Liver (tissue), 9 donors: ENCODE results near the gene MYH7B. TPM values are rescaled to one million over a fixed set of nuclear protein-coding genes. Genes with fewer than 3 reads are reported as not detected.

ENCODE experiments used
- DNase-seq: peaks from one replicate; pipeline ENCODE4 v3.0.0-alpha.2; 2017; ENCODE audit warnings: low spot score
- H3K27ac ChIP-seq, 2 donors: one replicate each; pipeline ENCODE4 v1.7.0; 2013; ENCODE audit warnings: inconsistent platforms in 2 of 2, low read length in 2 of 2, control low read depth in 1 of 2, low read depth in 1 of 2, mild to moderate bottlenecking in 1 of 2
- H3K27me3 ChIP-seq, 4 donors: one replicate each; pipeline versions ENCODE4 v1.6.1 to v1.7.0; 2013; ENCODE audit warnings: low read length in 3 of 4, inconsistent platforms in 1 of 4, mild to moderate bottlenecking in 1 of 4, moderate library complexity in 1 of 4; ENCODE audit not compliant: control insufficient read depth in 4 of 4, insufficient read depth in 4 of 4
- H3K36me3 ChIP-seq, 4 donors: one replicate each; pipeline versions ENCODE4 v1.6.1 to v1.7.0; 2013; ENCODE audit warnings: low read length in 3 of 4, mild to moderate bottlenecking in 3 of 4, low read depth in 1 of 4, moderate library complexity in 1 of 4; ENCODE audit not compliant: control insufficient read depth in 4 of 4, insufficient read depth in 3 of 4
- H3K4me1 ChIP-seq, 4 donors: one replicate each; pipeline versions ENCODE4 v1.6.1 to v1.7.0; 2013; ENCODE audit warnings: low read length in 3 of 4, mild to moderate bottlenecking in 3 of 4, moderate library complexity in 1 of 4; ENCODE audit not compliant: control insufficient read depth in 4 of 4, insufficient read depth in 4 of 4
- H3K4me3 ChIP-seq, 3 donors: one replicate each; pipeline versions ENCODE4 v1.6.1 to v1.7.0; 2013; ENCODE audit warnings: low read length in 3 of 3, control low read depth in 1 of 3, low read depth in 1 of 3, mild to moderate bottlenecking in 1 of 3
- H3K9ac ChIP-seq, 2 donors: one replicate each; pipeline ENCODE4 v1.7.0; 2013; ENCODE audit warnings: low read length in 2 of 2, mild to moderate bottlenecking in 2 of 2, moderate library complexity in 2 of 2, control low read depth in 1 of 2, low read depth in 1 of 2
- H3K9me3 ChIP-seq, 4 donors: one replicate each; pipeline versions ENCODE4 v1.6.1 to v1.7.0; 2013; ENCODE audit warnings: low read length in 3 of 4; ENCODE audit not compliant: control insufficient read depth in 4 of 4
- ATF3 ChIP-seq: IDR thresholded peaks from 2 replicates; pipeline ENCODE4 v1.6.1; 2016; ENCODE audit warnings: antibody characterized with exemption
- EGR1 ChIP-seq, 2 donors: IDR thresholded peaks; 2 replicates each; pipeline ENCODE4 v1.6.1; 2016 to 2018; ENCODE audit warnings: antibody characterized with exemption in 2 of 2, low read depth in 2 of 2
- FOXA1 ChIP-seq: IDR thresholded peaks from 2 replicates; pipeline ENCODE4 v1.6.1; 2016; ENCODE audit warnings: antibody characterized with exemption
- FOXA2 ChIP-seq: IDR thresholded peaks from 2 replicates; pipeline ENCODE4 v1.6.1; 2016; ENCODE audit warnings: antibody characterized with exemption
- GABPA ChIP-seq, 2 donors: IDR thresholded peaks in 1 of 2; conservative IDR thresholded peaks in 1 of 2; 2 replicates each; pipeline ENCODE4 v1.6.1; 2016; ENCODE audit warnings: antibody characterized with exemption in 2 of 2, mild to moderate bottlenecking in 1 of 2, moderate library complexity in 1 of 2
- HNF4A ChIP-seq, 2 donors: conservative IDR thresholded peaks; 2 replicates each; pipeline ENCODE4 v1.6.1; 2016; ENCODE audit warnings: antibody characterized with exemption in 2 of 2, mild to moderate bottlenecking in 2 of 2
- HNF4G ChIP-seq: IDR thresholded peaks from 2 replicates; pipeline ENCODE4 v1.6.1; 2016; ENCODE audit warnings: antibody characterized with exemption
- JUND ChIP-seq, 2 donors: IDR thresholded peaks; 2 replicates each; pipeline ENCODE4 v1.6.1; 2016; ENCODE audit warnings: antibody characterized with exemption in 2 of 2
- NR2F2 ChIP-seq: IDR thresholded peaks from 2 replicates; pipeline ENCODE4 v1.6.1; 2016; ENCODE audit warnings: antibody characterized with exemption
- RAD21 ChIP-seq, 2 donors: IDR thresholded peaks; 2 replicates each; pipeline ENCODE4 v1.6.1; 2016; ENCODE audit warnings: antibody characterized with exemption in 2 of 2, mild to moderate bottlenecking in 2 of 2
- REST ChIP-seq: IDR thresholded peaks from 2 replicates; pipeline ENCODE4 v1.6.1; 2016; ENCODE audit warnings: antibody characterized with exemption, mild to moderate bottlenecking
- RXRA ChIP-seq, 2 donors: IDR thresholded peaks; 2 replicates each; pipeline ENCODE4 v1.6.1; 2017 to 2018; ENCODE audit warnings: antibody characterized with exemption in 2 of 2, mild to moderate bottlenecking in 1 of 2
- SP1 ChIP-seq: IDR thresholded peaks from 2 replicates; pipeline ENCODE4 v1.6.1; 2018; ENCODE audit warnings: antibody characterized with exemption, mild to moderate bottlenecking
- TAF1 ChIP-seq: conservative IDR thresholded peaks from 2 replicates; pipeline ENCODE4 v1.6.1; 2016; ENCODE audit warnings: antibody characterized with exemption, mild to moderate bottlenecking
- YY1 ChIP-seq: IDR thresholded peaks from 2 replicates; pipeline ENCODE4 v1.6.1; 2016; ENCODE audit warnings: antibody characterized with exemption, mild to moderate bottlenecking
- ZBTB33 ChIP-seq: IDR thresholded peaks from 2 replicates; pipeline ENCODE4 v1.6.1; 2016; ENCODE audit warnings: antibody characterized with exemption
- WGBS: extraction: QIAGEN DNeasy Blood & Tissue Kit; methylation state at CpG from one replicate; pipeline ENCODE4 v1.1.7; 2013; 5-methylcytosine and 5-hydroxymethylcytosine counted together
- polyA plus RNA-seq, 2 donors: library from polyadenylated mRNA; stranded (reverse) in 1 of 2; unstranded in 1 of 2; fragments of 200-250 nt in 1 of 2; fragments of >200 nt in 1 of 2; fragmentation: Nextera tagmentation in 1 of 2; extraction: Ambion mirVana in 1 of 2; gene quantifications; one replicate each; pipeline versions ENCODE4 v1.2.1 to v1.2.3, GENCODE V29; 2013 to 2015
- total RNA-seq, 2 donors: library from RNA; depleted of rRNA; stranded (reverse); fragments of >200 nt; gene quantifications; one replicate each; pipeline ENCODE4 v1.2.3, GENCODE V29; 2014
- TF ChIP-seq, protein P1 (sequence below): IDR thresholded peaks from 2 replicates; pipeline ENCODE4 v1.6.1; 2016; ENCODE audit warnings: antibody characterized with exemption
- TF ChIP-seq, protein P2 (sequence below): fragments of 150-350 bp; IDR thresholded peaks from 2 replicates; pipeline ENCODE4 v1.5.1; 2017; ENCODE audit warnings: improper control_type of control experiment, low read depth, low read length; ENCODE audit not compliant: missing input control
- donor health status: healthy.
- donor health status: healthy.
- donor health status: healthy.
- donor health status: healthy.
- donor health status: healthy.

Gene MYH7B
- total and polyA plus RNA-seq, 4 donors = 0.12 to 0.33 (median 0.24) TPM

GRCh38 chr20:34967421-34967820, 11.8 kb downstream of the MYH7B start (continued):
- TF ChIP-seq GABPA (IDR thresholded peaks at IDR 0.05 in 1 of 2, conservative IDR thresholded peaks at IDR 0.05 in 1 of 2) (no peak), ZBTB33 (no peak)

- no peak for DNase-seq
- Histone ChIP-seq H3K36me3 (no peaks in the 10 kb centered on the region), H3K4me1 (no peaks in the 10 kb centered on the region), H3K4me3 (no peak overlapping the region), H3K9ac (no peak overlapping the region), H3K27me3 (no peaks in the 10 kb centered on the region), H3K9me3 (no peaks in the 10 kb centered on the region), H3K27ac (no peak overlapping the region)
- no peak for TF ChIP-seq RXRA (IDR thresholded peaks at IDR 0.05)
- no peak for TF ChIP-seq SP1
- no peak for TF ChIP-seq FOXA2
- TF ChIP-seq HNF4A (conservative IDR thresholded peaks at IDR 0.05) = no peak
- TF ChIP-seq REST = no peak
- TF ChIP-seq ATF3 = no peak
- no peak for TF ChIP-seq HNF4G
- TF ChIP-seq, protein P1, sequence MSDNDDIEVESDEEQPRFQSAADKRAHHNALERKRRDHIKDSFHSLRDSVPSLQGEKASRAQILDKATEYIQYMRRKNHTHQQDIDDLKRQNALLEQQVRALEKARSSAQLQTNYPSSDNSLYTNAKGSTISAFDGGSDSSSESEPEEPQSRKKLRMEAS = no peak
- no peak for TF ChIP-seq FOXA1
- TF ChIP-seq YY1 = no peak
- TF ChIP-seq EGR1 (IDR thresholded peaks at IDR 0.05; ENCODE audit: low read depth in 2 of 2) = no peak
- TF ChIP-seq TAF1 = no peak
- no peak for TF ChIP-seq RAD21 (IDR thresholded peaks at IDR 0.05)
- TF ChIP-seq ZBTB33 = no peak
- TF ChIP-seq JUND (IDR thresholded peaks at IDR 0.05) = no peak
- TF ChIP-seq GABPA (IDR thresholded peaks at IDR 0.05 in 1 of 2, conservative IDR thresholded peaks at IDR 0.05 in 1 of 2) = no peak
- no peak for TF ChIP-seq NR2F2
- TF ChIP-seq, protein P2, sequence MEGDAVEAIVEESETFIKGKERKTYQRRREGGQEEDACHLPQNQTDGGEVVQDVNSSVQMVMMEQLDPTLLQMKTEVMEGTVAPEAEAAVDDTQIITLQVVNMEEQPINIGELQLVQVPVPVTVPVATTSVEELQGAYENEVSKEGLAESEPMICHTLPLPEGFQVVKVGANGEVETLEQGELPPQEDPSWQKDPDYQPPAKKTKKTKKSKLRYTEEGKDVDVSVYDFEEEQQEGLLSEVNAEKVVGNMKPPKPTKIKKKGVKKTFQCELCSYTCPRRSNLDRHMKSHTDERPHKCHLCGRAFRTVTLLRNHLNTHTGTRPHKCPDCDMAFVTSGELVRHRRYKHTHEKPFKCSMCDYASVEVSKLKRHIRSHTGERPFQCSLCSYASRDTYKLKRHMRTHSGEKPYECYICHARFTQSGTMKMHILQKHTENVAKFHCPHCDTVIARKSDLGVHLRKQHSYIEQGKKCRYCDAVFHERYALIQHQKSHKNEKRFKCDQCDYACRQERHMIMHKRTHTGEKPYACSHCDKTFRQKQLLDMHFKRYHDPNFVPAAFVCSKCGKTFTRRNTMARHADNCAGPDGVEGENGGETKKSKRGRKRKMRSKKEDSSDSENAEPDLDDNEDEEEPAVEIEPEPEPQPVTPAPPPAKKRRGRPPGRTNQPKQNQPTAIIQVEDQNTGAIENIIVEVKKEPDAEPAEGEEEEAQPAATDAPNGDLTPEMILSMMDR = no peak
- WGBS = 90% methylated on average over 7 of the region's 7 CpGs
These were observed 12.5 kb downstream of the MYH7B start for GRCh38 chr20:34968042-34968775.
